BJ (cell line): ENCODE data around the gene KRT25. TPM values are rescaled to one million over a fixed set of nuclear protein-coding genes. Genes with fewer than 3 reads are reported as not detected.

ENCODE experiments used
- CTCF ChIA-PET: fragments of 350-600 bp; formaldehyde crosslinking; extraction: SDS; loops from one replicate; lab custom pipeline; 2021; ENCODE audit warnings: antibody characterized with exemption, inconsistent platforms; lab: Yijun Ruan, JAX
- POLR2A ChIA-PET: fragments of 300-600 bp; sonication (Branson Sonifier 250); formaldehyde crosslinking; extraction: SDS; loops from one replicate; lab custom pipeline; 2021; ENCODE audit warnings: antibody characterized with exemption; lab: Charles Lee
- DNase-seq: peaks from one replicate; pipeline ENCODE4 v3.0.0-alpha.2; 2011; ENCODE audit warnings: low read depth
- H3K27me3 ChIP-seq: 2 replicates; pipeline ENCODE4 v1.6.0; 2011; ENCODE audit warnings: low read length; ENCODE audit not compliant: control insufficient read depth, insufficient read depth
- H3K36me3 ChIP-seq: 2 replicates; pipeline ENCODE4 v1.5.1; 2011; ENCODE audit warnings: low read length; ENCODE audit not compliant: control insufficient read depth, insufficient read depth
- H3K4me3 ChIP-seq: 2 replicates; pipeline ENCODE4 v1.5.1; 2011; ENCODE audit warnings: low read depth, mild to moderate bottlenecking, control low read depth, low read length
- CTCF ChIP-seq: IDR thresholded peaks from 2 replicates; pipeline ENCODE4 v1.5.1; 2011; ENCODE audit warnings: low read depth, mild to moderate bottlenecking, control low read depth, inconsistent platforms, low read length, moderate library complexity; ENCODE audit not compliant: insufficient read depth
- polyA plus RNA-seq: library from polyadenylated mRNA; depleted of rRNA; stranded (reverse); fragments of >200 nt; gene quantifications from 2 replicates; pipeline ENCODE4 v1.2.3, GENCODE V29; 2011

KRT25 gene
- polyA plus RNA-seq, 1 experiment = not detected

DNA sequence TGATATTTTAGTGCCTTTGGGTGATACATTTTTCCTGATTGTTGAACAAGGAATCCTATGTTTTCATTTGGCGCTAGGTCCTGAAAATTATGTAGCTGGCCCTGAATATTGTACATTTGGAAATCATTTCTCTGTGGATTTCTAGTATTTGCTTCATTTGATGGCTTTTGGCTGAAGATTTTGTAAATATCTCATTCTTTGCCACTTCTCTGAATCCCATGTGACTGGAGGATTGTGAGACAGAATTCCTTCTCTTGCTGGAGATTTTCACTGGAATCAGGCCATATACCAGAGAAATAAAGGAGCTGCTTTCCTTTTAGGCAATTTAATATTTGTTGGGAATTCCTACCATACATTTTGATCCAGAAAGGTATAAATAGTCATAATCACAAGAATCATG, 36.0 kb upstream of the KRT25 start:
- POLR2A ChIA-PET = no interaction called here
- CTCF ChIA-PET = interaction anchor here (1.0 to 3.5 kb wide), 5 partner anchors 15 to 875 kb away, joined by 3 to 9 read pairs (median 7); no protein-coding TSS in a partner anchor
- Histone ChIP-seq H3K36me3 (no peaks in the 10 kb centered on the region), H3K27me3 (peaks cover 12% of the 10 kb centered on the region), H3K4me3 (no peak overlapping the region)
- no peak for DNase-seq
- TF ChIP-seq CTCF = no peak

GRCh38 chr17:40782450-40782849, 27.3 kb upstream of the KRT25 start, which contains the start of gene KRT27:
Gene KRT27, minus strand, starts transcription at chr17:40782550. Its CDS starts 57 bp downstream, at chr17:40782493.
- CTCF ChIA-PET = no interaction called here
- H3K27me3 ChIP-seq = peaks cover 5% of the 10 kb centered on the region; the same call in 1 of the 2 replicates
- no peaks in the 10 kb centered on the region for H3K36me3 ChIP-seq
- DNase-seq = no peak
- no peak for TF ChIP-seq CTCF
- no peak within 1 kb of the TSS for H3K4me3 ChIP-seq
- POLR2A ChIA-PET = no interaction called here

DNA sequence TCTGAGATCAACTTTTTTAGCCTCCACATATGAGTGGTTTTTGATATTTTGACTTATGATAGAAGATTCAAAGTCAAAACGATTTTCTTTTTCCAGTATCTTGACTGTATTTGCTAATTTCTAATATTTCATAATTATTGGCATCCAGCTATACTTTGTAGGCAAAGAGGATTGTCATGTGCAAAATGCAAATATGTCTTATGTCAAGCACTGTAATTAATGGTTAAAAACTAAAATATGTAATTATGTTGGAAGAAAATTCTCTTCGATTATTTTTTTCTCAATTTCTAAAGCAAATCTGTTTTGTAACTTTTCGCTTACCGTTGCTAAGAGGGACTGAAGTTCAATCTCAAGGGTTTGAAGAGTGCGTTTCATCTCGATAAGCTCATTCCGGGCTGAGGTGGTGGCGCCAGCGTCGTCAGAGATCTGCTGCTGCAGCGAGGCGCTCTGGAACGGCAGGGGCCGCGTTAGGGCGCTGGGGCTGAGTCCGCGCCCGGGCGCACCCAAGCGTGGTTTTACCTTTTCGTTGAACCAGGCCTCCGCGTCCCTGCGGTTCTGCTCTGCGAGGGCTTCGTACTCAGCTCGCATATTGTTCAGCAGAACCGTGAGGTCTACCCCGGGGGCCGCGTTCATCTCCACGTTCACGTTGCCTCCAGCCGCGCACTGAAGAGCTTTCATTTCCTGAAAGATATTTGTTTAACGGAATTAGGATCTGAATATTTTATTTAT, 24.2 kb upstream of the KRT25 start:
- H3K4me3 ChIP-seq = no peak overlapping the region
- no peak for TF ChIP-seq CTCF
- DNase-seq = no peak
- H3K27me3 ChIP-seq = peaks cover 11% of the 10 kb centered on the region
- H3K36me3 ChIP-seq = no peaks in the 10 kb centered on the region
- CTCF ChIA-PET = interaction anchor here (1.1 to 1.4 kb wide), 2 partner anchors 157 to 164 kb away, joined by 3 to 4 read pairs; no protein-coding TSS in a partner anchor
- POLR2A ChIA-PET = no interaction called here

DNA sequence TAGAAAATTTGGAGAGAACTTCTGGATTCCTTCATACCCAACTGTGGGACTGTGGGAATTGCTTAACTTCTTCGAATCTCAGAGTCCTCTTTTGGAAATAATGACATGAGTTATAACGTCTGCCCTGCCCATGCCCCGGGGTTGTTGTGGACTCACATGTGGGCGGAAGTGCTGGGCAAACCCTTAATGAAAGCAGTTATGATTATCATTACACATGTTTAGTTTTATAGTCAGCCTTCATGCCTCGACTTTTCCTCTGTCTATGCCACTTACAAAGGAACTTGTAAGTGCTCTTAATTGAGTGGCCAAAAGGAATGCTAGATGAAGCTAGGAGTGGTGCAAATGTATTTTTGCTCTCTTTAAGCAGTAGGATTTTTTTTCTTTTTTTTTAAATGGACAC, 23.3 kb upstream of the KRT25 start:
- ChIA-PET CTCF (no interaction called here), POLR2A (no interaction called here)
- no peaks in the 10 kb centered on the region for H3K36me3 ChIP-seq
- TF ChIP-seq CTCF = no peak
- no peak for DNase-seq
- H3K4me3 ChIP-seq = no peak overlapping the region
- peaks cover 9% of the 10 kb centered on the region for H3K27me3 ChIP-seq

DNA sequence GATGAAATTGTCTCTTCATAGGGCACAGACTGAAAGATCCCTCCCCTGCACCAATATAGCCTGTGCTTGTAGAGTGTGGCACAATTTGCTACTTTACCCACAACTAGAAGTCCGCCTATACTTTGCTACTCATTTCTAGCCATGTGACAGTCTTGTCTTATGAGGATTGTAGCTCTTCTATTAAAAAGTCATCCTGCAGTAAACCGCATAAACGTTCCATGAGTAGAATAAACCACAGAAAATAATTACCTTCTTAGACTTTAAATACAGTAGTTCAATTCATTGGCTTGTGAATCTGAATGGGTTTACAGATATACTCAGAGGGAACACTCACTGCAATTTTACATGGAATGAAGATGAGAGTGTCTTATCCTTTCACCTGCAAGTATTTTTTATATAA, 22.8 kb upstream of the KRT25 start:
- DNase-seq = no peak
- Histone ChIP-seq H3K36me3 (no peaks in the 10 kb centered on the region), H3K27me3 (peaks cover 11% of the 10 kb centered on the region), H3K4me3 (no peak overlapping the region)
- ChIA-PET CTCF (no interaction called here), POLR2A (no interaction called here)
- TF ChIP-seq CTCF = no peak
